ENCODE data around the gene CBL. TPM values are rescaled to one million over a fixed set of nuclear protein-coding genes. Genes with fewer than 3 reads are reported as not detected.
"Not testable (repeated sequence)": the region's sequence is repeated elsewhere in the genome, so short reads cannot be mapped to it uniquely, and the experiment has no call there.

Gene CBL
- polyA plus RNA-seq, 2 of the 4 experiments (the other 2 are of a cell fraction), result 6.0 to 14.1 TPM

GRCh38 chr11:119158467-119158866 is 47.7 kb upstream of the CBL start:
- FAIRE-seq, result no peak

DNA sequence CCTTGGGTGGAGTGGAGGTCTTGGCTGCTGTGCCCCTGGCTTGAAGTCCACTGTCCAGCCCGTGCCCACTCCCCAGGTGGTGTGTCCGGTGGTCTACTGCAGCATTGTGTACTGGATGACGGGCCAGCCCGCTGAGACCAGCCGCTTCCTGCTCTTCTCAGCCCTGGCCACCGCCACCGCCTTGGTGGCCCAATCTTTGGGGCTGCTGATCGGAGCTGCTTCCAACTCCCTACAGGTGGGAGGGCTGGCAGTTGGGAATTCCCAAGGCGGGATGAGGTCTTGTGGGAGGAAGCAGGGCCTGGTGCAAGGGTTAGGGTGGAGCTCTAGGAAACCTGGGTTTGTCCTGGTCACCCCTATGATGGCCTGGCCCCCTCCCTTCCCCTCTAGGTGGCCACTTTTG is 46.0 kb upstream of the CBL start:
- FAIRE-seq (no peak), DNase-seq (ENCODE audit: low read depth in 1 of 2, low spot score in 1 of 2) (no peak), ATAC-seq (no peak)
- Histone ChIP-seq H3K27ac (no peak overlapping the region), H3K4me3 (no peak overlapping the region), H3K9me3 (no peaks in the 10 kb centered on the region), H3K4me2 (no peak overlapping the region), H3K4me1 (0 out of 3 replicates have a peak, but pooled peaks cover 2% of the 10 kb centered on the region)
- TF ChIP-seq HOXB13 (CRISPR knock-in tag; IDR thresholded peaks at IDR 0.05; ENCODE audit: low read depth) (no peak), MAFK (IDR thresholded peaks at IDR 0.05; ENCODE audit: partially characterized antibody) (no peak), ESRRA (IDR thresholded peaks at IDR 0.05; ENCODE audit: borderline replicate concordance, low read length) (no peak), GATA3 (IDR thresholded peaks at IDR 0.05; ENCODE audit: borderline replicate concordance) (no peak), HOXA7 (CRISPR knock-in tag; IDR thresholded peaks at IDR 0.05) (no peak), HES2 (IDR thresholded peaks at IDR 0.05) (no peak)
- ChIA-PET CTCF (interaction anchor here (1.1 to 1.2 kb wide), 2 partner anchors 9 to 14 kb away, joined by 3 to 4 read pairs; no protein-coding TSS in a partner anchor), POLR2A (interaction anchor here (1.1 kb wide), 1 partner anchor 9 kb away, joined by 3 read pairs; no protein-coding TSS in a partner anchor)
- WGBS (ENCODE audit: missing lambda C conversion rate), result 95% methylated on average over 3 of the region's 9 CpGs

More at GRCh38 chr11:119158467-119158866, 47.7 kb upstream of the CBL start:
- ChIA-PET POLR2A (no interaction called here), CTCF (interaction anchor here (0.6 to 3.6 kb wide), 6 partner anchors 9 to 180 kb away, joined by 3 to 13 read pairs (median 4); no protein-coding TSS in a partner anchor)
- Histone ChIP-seq H3K4me3 (no peak overlapping the region), H3K4me2 (no peak overlapping the region), H3K4me1 (0 out of 3 replicates have a peak, but pooled peaks cover 2% of the 10 kb centered on the region), H3K9me3 (no peaks in the 10 kb centered on the region), H3K27ac (no peak overlapping the region)
- TF ChIP-seq POLR2A (IDR thresholded peaks at IDR 0.05; ENCODE audit: low read length), result no peak
- no peak for ATAC-seq
- DNase-seq (ENCODE audit: low read depth in 1 of 2, low spot score in 1 of 2), result no peak
- 76% methylated on average over 10 of the region's 13 CpGs for WGBS (ENCODE audit: missing lambda C conversion rate)

- H3K27ac ChIP-seq, result no peak overlapping the region
- ChIA-PET POLR2A (no interaction called here), CTCF (no interaction called here)
- no peak for DNase-seq (ENCODE audit: low read depth in 1 of 2, low spot score in 1 of 2)
- no peaks in the 10 kb centered on the region for H3K9me3 ChIP-seq
- 57% methylated on average over 7 of the region's 8 CpGs for WGBS (ENCODE audit: missing lambda C conversion rate)
- FAIRE-seq, result no peak
- H3K4me2 ChIP-seq, result no peak overlapping the region
- H3K4me3 ChIP-seq, result no peak overlapping the region
- H3K4me1 ChIP-seq, result peaks cover 10% of the 10 kb centered on the region
- no peak for ATAC-seq
- no peak for TF ChIP-seq KDM1A (IDR thresholded peaks at IDR 0.05; ENCODE audit: low read depth)
Measured at GRCh38 chr11:119161871-119162270, 44.3 kb upstream of the CBL start.

GRCh38 chr11:119166368-119167076 is 39.6 kb upstream of the CBL start:
- TF ChIP-seq FOSL2 (IDR thresholded peaks at IDR 0.05) (no peak), FOSL2 (CRISPR knock-in tag; IDR thresholded peaks at IDR 0.05) (peak; percentile 36), RFX5 (IDR thresholded peaks at IDR 0.05) (no peak)
- Histone ChIP-seq H3K27ac (peak overlapping the region; percentile 30 to 95; a peak in 3 of 6 replicates), H3K4me1 (peaks cover 16% of the 10 kb centered on the region), H3K4me2 (peak overlapping the region; percentile 47), H3K9me3 (no peaks in the 10 kb centered on the region), H3K4me3 (no peak overlapping the region)
- DNase-seq (ENCODE audit: low read depth in 1 of 2, low spot score in 1 of 2) (peak; percentile 47 to 66), FAIRE-seq (no peak), ATAC-seq (peak in 1 of 2 experiments; percentile 15; a peak in 2 of 6 replicates)
- ChIA-PET POLR2A (no interaction called here), CTCF (interaction anchor here (0.6 to 1.8 kb wide), 8 partner anchors 8 to 74 kb away, joined by 3 to 5 read pairs (median 3); partner anchors contain the start of gene DPAGT1)
- 21% methylated on average over 8 of the region's 8 CpGs for WGBS (ENCODE audit: missing lambda C conversion rate)

- ATAC-seq; POLR2A ChIA-PET; H3K4me2 ChIP-seq; FAIRE-seq; H3K4me3 ChIP-seq; DNase-seq (ENCODE audit: low read depth in 1 of 2, low spot score in 1 of 2); H3K9me3 ChIP-seq: not testable (repeated sequence)
- Histone ChIP-seq H3K27ac (peak overlapping the region in 1 of 2 experiments; percentile 95; a peak in 3 of 6 replicates), H3K4me1 (peaks cover 16% of the 10 kb centered on the region)
- CTCF ChIA-PET, result interaction anchor here (0.6 to 1.8 kb wide), 9 partner anchors 9 to 74 kb away, joined by 3 to 6 read pairs (median 3); partner anchors contain the start of gene DPAGT1
- 85% methylated on average over 10 of the region's 10 CpGs for WGBS (ENCODE audit: missing lambda C conversion rate)
Measured at GRCh38 chr11:119167077-119167458, 39.1 kb upstream of the CBL start.

DNA sequence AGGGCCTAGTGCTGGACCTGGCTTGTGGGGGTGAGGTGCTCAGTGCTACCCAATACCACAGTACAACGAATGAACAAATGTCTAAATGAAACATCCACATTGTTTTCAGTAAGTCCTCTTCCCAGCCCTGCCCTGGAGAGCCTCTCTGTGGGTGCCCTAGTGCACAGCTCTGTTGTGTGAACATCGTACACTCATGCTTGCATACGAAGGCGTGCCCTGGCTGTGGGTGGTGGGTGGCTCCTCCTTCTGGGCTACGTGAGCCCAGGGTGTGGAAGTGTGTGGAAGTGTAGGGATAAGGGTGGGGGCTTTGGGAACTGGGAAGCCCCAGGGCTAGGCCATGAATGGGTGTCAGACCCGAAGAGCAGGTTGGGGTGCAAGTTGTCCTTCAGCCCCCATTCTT is 38.2 kb upstream of the CBL start:
- peak overlapping the region; percentile 34; the same call in 1 of the 3 replicates for H3K4me2 ChIP-seq
- TF ChIP-seq ATOH8 (CRISPR knock-in tag; IDR thresholded peaks at IDR 0.05; ENCODE audit: low read depth), result no peak
- no peak for TF ChIP-seq MAFK (IDR thresholded peaks at IDR 0.05; ENCODE audit: partially characterized antibody)
- no peak for TF ChIP-seq HMGXB4 (CRISPR knock-in tag; IDR thresholded peaks at IDR 0.05; ENCODE audit: borderline replicate concordance)
- WGBS (ENCODE audit: missing lambda C conversion rate), result 65% methylated on average over 5 of the region's 6 CpGs
- H3K27ac ChIP-seq, result peak overlapping the region in 1 of 2 experiments; percentile 95; a peak in 2 of 6 replicates
- POLR2A ChIA-PET, result no interaction called here
- FAIRE-seq (no peak), ATAC-seq (peak; percentile 41 to 47; a peak in 4 of 6 replicates), DNase-seq (ENCODE audit: low read depth in 1 of 2, low spot score in 1 of 2) (peak in 1 of 2 experiments; percentile 42)
- no peaks in the 10 kb centered on the region for H3K9me3 ChIP-seq
- CTCF ChIA-PET, result interaction anchor here (1.0 to 1.8 kb wide), 4 partner anchors 12 to 33 kb away, joined by 4 to 6 read pairs (median 4); no protein-coding TSS in a partner anchor
- peaks cover 16% of the 10 kb centered on the region for H3K4me1 ChIP-seq
- H3K4me3 ChIP-seq, result no peak overlapping the region

Measured in A549 (cell line).